HG03159 (cell line): ENCODE measurements around the gene NEUROD1.

Experiments used
- ATAC-seq: cut with Tn5 transposase; IDR thresholded peaks from one replicate; pipeline ENCODE4 v1.9.1; 2021; ENCODE audit warnings: mild to moderate bottlenecking, moderate library complexity; ENCODE audit not compliant: unreplicated experiment

Gene NEUROD1

DNA sequence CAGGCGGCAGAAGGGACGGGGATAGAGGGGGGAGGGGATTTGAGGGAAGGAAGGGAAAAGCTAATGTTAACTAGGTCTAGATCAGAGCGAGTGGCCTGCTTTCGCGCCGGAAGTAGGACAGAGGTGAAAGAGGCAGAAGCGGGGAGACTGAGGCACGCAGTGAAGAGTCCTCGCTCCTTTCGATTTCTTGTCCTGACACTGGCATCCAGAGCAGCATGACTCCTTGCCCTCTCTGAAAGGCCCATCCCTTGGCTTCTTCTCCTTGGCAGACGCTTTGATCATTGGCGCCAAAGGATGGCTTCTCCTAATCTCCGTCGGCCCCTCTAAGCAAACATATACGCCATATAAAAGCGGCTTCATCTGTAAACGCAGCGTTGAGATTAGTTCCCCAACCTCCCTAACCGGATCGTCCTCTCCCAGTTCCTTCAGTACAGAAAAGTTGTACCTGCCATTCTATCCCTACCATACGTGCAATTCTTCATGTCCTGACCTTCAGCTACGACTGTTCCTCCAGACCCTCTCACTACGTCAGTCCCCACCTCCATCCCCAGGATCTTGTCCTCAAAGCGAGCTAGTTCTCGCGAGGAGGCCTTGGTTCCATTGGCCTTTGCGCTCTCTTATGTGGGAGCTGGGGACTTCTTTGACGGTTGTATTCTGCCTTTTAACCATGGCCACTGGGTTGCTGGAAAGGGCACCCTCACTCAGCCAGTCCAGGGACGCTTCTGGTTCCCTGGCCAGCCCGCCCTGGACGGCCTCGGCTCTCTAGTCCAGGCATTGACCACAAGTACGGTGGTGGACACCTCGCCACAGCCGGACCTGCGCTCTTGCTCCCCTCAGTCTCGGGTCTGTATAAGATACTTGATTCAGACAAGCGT, 857 bp upstream of the NEUROD1 start:
- ATAC-seq: no peak

DNA sequence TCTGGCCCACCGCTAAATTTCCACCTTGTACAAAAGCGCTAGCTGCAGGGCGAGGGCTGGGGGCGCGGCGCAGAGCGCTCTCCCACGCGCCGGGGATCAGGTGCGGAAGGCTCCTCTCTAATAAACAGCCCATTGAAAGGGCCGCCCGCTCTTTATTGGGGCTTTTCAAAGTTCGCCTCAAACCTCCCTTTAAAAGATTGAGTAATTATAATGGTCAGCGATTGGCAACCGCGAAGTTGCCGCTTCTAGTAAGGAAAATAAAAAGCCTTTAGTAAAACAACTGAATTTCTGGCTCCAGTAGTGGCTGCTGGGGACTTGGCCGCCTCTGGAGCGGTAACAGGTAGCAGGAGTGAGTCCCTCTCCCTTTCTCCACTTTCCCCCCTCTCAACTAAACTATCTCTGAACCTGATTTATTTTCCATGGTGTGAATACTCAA, 755 bp downstream of the NEUROD1 start:
- ATAC-seq: no peak

DNA sequence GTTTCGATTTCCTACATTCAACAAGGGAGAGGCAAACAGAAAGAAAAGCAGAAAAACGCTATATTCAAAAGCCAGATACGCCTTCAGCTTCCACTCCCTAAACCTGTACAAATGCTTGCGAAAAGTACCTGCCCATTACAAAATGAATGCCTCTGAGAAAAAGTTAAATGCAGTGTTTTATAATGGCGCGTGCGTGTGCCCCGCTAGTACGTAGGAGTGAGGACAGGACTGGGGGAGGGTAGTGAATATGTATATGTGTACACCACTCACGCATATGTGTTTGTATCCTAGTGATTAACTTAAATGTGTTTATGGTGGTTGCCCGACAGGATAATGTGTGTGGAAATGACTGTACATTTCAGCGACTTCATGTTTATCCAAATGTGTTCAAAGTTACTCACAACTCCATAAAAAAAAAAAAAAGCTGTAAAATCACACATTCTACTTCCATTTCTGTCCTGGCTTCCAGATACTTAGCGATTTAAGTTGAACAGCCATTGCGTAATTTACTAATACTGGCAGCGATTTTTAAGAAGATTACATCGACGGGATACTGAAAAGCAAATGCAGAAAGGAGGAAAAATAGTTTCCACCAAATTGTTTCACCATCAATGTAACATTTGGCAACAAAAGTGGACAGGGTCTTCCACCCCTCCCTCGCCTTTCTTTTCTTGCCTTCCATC, 1.3 kb downstream of the NEUROD1 start:
- ATAC-seq: no peak

DNA sequence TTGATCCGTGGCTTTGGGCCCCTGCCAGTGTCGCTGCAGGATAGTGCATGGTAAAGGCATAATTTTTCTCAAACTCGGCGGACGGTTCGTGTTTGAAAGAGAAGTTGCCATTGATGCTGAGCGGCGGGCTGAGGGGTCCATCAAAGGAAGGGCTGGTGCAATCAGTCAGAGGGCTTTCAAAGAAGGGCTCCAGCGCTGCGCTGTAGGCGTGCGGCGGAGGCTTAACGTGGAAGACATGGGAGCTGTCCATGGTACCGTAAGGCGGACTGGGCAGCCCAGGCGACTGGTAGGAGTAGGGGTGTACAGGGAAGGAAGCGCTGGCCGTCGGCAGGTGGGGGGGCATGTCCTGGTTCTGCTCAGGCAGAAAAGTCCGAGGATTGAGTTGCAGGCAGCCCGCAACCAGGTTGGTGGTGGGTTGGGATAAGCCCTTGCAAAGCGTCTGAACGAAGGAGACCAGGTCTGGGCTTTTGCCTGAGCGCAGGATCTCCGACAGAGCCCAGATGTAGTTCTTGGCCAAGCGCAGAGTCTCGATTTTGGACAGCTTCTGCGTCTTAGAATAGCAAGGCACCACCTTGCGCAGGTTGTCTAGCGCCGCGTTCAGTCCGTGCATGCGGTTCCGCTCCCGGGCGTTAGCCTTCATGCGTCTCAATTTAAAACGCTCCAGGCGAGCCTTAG, 2.3 kb downstream of the NEUROD1 start:
- ATAC-seq: peak; percentile 49

DNA sequence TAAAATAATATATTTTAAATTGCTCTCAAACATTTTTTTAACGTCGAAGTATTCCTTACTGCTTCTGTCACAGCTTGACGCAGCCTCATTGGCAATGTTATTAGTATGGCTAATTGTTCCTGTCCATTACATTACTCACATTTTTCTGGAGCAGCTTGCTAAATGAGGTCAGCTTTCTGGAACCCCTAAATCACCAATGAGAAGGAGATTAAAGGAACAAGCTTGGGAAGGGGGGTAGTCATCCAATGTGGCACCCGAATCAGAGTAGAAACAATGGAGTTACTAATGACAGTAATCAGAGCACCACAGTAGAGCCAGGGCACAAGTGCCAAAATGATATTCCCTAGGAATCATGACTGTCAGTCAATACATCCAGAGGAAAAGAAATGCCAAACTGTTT, 5.1 kb downstream of the NEUROD1 start:
- no peak for ATAC-seq

DNA sequence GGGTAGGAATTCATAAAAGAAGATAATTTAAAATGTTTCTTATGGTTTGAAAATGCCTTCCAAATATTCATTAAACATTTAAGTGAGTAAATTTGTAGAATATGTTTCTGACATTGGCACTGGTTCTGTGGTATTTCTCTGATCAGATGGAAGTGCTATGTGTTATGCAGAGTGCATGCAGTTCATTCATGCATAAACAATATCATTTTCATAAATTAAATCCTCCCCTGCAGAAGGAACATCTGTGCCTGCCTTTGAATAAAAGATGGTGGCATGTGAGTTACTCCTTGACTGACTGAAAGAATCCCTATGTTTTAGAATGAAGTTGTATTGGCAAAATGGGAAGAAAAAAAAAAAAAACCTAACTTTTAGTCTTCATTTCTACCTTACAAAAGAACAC, 5.9 kb downstream of the NEUROD1 start:
- no peak for ATAC-seq

DNA sequence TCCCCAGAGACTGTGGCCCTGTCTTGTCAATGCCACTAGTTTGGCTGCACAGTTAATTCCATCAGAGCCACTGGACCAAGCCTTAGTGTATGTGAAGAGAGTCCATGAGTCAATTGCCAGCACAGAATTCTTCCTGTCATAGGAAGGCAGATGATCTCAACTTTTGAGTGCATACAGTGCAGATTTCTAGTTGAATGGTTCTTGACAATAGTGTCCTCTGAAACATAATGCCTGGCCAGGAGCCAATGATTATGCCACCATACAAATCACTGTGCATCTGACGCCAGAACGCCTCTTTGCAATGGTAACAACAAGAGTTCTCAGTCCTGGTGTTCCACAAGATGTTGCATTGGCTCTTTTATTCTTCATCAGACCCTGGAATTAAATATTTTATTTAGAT, 7.1 kb downstream of the NEUROD1 start:
- ATAC-seq: peak; percentile 28

DNA sequence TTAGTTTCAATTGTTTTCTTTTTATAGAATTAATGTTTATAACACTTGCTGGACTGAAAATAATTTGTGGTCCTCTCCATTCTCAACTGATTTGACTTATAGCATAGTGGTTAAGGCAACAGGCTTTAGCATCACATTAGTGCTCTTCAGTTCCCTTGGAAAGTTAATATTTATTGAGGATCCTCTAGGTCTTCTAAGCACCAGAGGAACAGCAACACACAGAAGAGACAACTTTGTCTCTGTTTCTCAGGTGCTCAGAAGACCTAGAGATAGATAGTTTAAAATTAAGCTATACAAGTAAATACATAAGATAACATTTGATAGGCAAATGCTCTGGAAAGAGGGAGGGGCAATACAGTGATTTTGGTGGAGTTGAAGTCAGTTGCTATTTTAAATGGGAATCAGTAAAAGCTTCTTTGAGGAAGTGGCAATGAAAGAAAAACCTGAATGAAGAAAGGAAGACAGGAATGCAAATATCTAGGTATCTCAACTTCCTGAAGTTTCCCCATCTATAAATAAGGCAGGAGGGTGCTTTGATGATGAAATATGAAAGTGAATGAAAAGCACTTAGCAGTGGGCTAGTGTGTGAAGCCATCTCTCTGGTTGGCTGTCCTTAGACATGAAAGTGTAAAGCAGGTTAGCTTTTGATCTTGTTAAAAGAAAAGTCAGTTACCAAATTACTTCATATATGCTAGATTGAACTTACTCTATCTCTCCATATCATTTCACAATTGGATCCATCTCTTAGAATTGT, 7.9 kb downstream of the NEUROD1 start:
- ATAC-seq: peak; percentile 57

DNA sequence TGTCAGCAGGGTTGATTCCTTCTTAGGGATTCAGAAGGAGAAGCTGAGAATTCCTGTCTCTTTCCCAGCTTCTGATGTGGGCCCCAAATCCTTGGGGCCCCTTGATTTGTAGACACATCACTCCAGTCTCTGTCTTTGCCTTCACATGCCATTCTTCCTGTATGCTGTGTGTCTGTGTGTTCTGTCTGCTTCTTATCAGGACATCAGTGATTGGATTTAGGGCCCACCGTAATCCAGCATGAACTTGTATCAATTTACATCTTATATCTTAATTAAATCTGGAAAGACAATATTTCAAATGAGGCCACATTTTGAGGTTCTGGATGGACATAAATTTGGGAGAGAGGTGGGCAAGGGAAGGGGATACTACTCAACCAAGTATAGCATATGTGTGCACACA, 9.7 kb downstream of the NEUROD1 start:
- ATAC-seq: no peak

DNA sequence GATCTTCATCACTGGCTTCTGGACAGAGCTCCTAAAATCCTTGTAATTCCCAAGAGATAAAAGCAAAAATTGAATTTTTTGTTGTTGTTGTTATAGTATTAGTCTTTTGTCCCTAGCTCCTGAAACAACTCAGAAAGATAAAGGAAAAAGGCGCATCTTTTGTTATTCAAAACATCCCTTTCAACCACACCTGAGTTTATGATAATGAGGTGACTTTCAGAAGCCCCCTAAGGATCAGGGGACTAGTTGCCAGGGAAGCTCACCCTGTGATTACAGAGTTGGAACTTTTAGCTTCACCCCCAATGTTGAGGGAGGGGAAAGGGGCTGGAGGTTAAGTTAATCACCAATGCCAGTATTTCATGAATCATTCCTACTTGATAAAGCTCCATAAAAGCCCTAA, 13.1 kb downstream of the NEUROD1 start:
- no peak for ATAC-seq

DNA sequence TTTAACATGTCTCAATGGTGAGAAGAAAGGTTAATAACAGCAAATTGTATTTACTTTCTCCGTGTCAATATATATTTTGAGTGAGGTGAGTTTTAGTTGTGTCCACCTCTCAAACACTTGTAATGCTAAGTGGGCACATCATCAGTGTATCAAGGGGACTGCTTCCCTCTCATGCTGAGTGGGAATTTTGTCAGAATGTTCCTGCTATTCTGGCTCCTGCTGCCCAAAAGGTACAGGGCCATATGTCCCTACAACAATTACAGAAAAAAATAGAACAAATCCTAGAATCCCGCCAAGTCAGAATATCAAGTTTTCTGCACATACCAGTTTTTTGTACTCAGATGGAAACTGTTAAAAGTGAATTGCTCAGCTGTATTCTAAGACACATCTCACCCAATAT, 18.0 kb downstream of the NEUROD1 start:
- no peak for ATAC-seq

DNA sequence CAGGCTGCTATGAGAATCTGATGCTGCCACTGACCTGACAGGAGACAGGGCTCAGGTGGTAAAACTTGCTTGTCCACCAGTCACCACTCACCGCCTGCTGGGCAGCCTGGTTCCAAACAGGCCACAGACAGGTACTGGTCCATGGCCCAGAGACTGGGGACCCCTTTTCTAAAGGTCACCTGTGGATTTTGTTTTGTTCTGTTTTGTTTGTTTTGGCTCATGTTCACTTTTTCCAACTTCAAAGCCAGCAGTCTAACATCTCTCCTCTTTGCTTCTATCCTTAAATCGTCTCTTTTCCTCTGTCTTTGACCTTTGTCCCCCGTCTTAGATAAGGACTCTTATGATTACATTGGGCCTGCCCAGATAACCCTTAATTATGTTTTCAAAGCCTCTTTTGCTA, 20.1 kb downstream of the NEUROD1 start:
- ATAC-seq: no peak

DNA sequence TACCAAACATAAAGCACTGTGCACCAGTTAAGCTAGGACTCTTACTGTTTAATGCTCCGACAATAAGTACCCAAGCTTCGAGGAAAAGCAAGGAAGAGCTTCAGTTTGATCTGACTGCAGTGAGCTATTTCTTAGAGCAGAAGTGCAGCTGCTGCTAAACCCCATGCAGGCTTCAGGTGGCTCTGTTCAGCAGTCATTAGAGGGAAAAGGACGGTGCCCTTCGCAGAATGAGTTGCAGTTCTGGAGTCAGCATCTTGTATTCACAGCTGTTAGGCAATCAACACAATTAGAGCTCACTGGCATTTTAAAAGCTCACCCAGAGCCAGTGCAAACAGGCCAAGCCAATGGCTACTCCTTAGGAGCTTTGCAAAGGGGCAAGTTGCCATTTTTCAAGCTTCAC, 21.9 kb downstream of the NEUROD1 start:
- ATAC-seq: no peak

DNA sequence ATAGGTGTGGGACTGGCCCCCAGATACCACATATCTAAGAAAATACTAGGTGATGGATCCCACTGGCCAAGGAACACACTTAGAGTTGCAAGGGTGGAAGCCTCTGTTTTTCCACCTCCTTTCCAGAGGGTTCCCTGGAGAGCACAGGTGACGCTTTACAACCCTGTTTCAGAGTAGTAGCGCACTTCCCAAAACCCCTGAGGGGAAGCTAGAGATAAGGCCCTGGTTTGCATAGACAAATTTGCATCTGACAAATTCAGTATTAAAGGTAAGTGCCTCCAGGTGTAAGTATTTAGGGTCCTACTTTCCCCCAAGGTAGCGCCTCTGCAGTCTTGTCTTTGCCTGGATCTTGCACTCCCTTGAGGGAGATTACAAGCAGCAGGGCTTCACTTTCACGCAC, 22.9 kb downstream of the NEUROD1 start:
- no peak for ATAC-seq

DNA sequence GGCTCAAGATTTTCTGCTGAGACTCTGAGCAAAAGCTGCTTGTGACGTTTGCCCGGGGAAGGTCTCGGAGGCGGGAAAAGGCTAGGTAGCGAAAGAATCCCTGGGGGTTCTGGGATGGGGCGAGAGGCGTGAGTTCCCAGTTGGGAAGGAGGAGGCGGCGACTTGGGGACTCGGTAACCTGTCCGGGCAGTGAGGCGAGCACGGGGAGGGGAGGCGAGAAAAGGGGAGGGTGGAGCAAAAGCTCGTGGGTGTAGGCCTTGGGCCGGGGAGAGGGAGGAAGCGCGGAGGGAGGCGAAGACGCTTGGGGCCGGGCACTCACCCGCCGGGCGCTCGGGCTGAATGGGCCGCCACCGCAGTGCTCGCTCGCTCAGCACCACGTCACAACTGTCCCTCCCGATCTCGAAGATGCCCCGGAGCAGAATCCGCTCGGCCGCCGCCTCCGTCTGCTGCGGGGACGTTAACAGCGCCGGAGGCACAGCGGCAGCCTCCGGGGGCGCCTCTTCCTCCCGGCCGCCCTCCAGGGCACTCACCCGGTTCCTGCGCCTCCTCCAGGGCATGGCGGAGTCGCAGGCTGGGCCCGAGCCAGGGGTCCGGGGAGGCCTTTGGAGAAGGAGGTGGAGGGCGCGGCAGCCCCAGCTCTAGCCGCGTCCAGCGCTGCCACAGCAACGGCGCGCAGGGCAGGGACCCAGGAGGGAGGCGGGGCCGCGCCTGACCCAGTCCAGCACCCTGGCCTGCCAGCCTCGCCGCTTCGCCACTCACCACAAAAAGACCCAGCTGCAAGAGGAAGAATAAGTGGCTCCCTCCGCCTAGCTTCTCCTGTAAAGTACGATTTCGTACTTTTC, 23.6 kb downstream of the NEUROD1 start, which contains the start of gene CERKL:
Gene CERKL (minus strand): TSS at position 656 of the 842 bp plus-strand sequence. CDS start 99 bp downstream, at position 557.
- ATAC-seq: peak; percentile 90

DNA sequence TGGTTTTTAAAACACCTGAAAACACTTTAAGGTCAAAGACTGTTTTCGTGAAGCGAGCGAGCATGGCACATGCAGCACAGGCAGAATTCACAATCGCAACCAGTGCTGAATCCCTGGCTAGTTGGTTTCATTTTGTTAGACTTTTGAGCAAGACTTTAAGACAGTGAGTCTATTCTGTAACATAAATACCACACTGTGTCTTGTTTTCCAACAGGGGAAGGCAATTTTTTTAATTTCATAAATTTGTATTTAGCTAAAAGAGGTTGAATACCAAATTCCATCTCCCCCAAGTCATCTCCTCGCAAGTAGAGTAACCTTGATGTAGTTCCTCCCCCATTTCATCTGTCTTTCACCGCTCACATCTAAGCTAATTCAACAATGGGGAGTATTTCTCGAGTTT, 24.8 kb downstream of the NEUROD1 start:
- ATAC-seq: no peak

DNA sequence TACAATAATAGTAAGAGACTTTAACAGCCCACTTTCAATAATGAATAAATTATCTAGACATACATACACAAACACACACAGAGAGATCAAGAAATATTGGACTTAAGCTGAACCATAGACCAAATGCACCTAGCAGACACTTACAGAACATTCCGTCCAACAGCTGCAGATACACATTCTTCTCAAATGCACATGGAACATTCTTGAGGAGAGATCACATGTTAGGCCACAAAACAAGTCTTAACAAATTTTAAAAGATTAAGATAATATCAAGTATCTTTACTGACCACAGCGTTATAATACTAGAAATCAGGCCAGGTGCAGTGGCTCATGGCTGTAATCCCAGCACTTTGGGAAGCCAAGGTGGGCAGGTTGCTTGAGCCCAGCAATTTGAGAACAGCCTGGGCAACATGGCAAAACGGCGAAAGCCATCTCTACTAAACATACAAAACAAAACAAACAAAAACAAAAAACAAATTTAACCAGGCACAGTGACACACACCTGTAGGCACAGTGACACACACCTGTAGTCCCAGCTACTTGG, 30.8 kb downstream of the NEUROD1 start:
- ATAC-seq: no peak

DNA sequence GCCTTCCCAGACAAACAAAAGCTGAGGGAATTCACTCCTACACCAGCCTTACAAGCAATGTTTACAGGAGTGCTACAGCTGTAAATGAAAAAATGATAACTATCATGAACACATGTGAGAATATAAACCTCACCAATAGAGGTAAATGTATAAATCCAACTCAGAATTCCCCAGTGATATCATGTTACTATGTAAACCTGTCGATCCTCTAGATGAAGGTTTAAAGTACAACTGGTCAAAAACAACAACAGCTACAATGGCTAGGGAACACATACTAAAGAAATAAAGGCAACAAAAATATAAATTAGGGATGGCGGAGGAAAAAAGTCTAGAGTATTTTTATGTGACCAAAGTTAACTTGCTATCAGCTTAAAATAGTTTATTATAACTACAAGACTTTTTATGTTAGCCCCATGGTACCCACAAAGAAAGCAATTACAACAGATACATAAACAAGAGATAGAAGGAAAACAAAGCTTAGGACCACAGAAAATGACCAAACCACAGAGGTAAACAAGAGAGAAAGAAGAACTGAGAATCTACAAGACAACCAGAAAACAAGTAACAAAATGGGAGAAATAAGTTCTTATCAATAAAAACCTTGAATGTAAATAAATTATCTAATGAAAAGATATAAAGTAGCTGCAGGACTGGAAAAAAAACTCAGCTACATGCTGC, 31.7 kb downstream of the NEUROD1 start:
- no peak for ATAC-seq

DNA sequence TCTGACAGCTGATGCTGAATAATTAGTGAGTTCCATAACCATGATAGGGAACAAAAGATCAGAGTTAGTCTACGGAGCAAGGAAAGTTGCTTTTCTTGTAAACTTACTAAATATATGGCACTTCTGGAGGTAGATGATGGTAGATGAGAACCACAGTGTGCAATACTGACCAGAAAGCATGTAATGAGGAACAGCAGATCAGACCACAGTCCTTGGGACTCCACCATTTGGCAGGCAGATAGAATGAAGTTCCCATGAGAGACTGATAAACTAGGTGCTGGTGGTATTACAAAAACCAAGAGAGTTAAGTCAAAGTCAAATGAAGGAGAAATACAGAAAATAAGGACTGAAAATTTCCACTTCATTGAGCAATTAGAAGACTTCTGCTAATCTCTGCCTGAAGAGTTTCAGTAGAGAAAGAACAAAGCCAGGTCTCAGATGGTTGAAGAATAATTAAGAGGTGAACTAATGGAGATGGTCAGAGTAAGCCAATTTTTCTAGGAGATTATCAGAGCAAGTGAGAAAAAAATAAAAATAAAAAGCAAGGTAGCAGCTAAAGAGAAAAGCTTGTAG, 33.8 kb downstream of the NEUROD1 start:
- ATAC-seq: no peak
